H1 (cell line): ENCODE results near the gene JUN. TPM values are rescaled to one million over a fixed set of nuclear protein-coding genes. Genes with fewer than 3 reads are reported as not detected.
A peak's percentile ranks its signal among the peaks of the same experiment; 100 is the strongest.

Source experiments
- CTCF ChIA-PET: fragments of 300-600 bp; sonication (Branson Sonifier 250); formaldehyde crosslinking; loops from one replicate; lab custom pipeline; 2021; ENCODE audit not compliant: partially characterized antibody; lab: Charles Lee
- POLR2A ChIA-PET: fragments of 300-600 bp; sonication (Branson Sonifier 250); formaldehyde crosslinking; loops from one replicate; lab custom pipeline; 2021; ENCODE audit warnings: inconsistent platforms; ENCODE audit not compliant: partially characterized antibody; lab: Charles Lee
- DNase-seq, 2 experiments: peaks; one replicate each; pipeline versions ENCODE4 v3.0.0 to v3.0.0-alpha.2; 2010 to 2022; ENCODE audit warnings: low spot score in 2 of 2, low read depth in 1 of 2, mixed read lengths in 1 of 2
- FAIRE-seq: peaks from 2 replicates; lab custom pipeline; 2011; peaks lifted over from hg19 to GRCh38; lab: Jason Lieb, UNC
- H2AFZ ChIP-seq: 2 replicates; pipeline ENCODE4 v1.8.1; 2012; ENCODE audit warnings: low read length, inconsistent platforms
- H2AK5ac ChIP-seq: 2 replicates; pipeline ENCODE4 v1.6.1; 2013; ENCODE audit warnings: low read depth, low read length
- H2BK120ac ChIP-seq: replicated peaks from 2 replicates; pipeline ENCODE3; 2013; ENCODE audit warnings: low read depth, low read length, inconsistent platforms
- H2BK12ac ChIP-seq: 2 replicates; pipeline ENCODE4 v1.6.1; 2013; ENCODE audit warnings: low read depth, low read length
- H2BK15ac ChIP-seq: 2 replicates; pipeline ENCODE4 v1.6.1; 2013; ENCODE audit warnings: low read length
- H2BK20ac ChIP-seq: 2 replicates; pipeline ENCODE4 v1.6.1; 2013; ENCODE audit warnings: low read length
- H2BK5ac ChIP-seq: 2 replicates; pipeline ENCODE4 v1.6.1; 2013; ENCODE audit warnings: low read depth, low read length
- H3K14ac ChIP-seq: 2 replicates; pipeline ENCODE4 v1.6.1; 2013; ENCODE audit warnings: inconsistent platforms; ENCODE audit not compliant: insufficient read length
- H3K18ac ChIP-seq: 2 replicates; pipeline ENCODE4 v1.6.1; 2013; ENCODE audit warnings: low read length; ENCODE audit errors: extremely low read depth
- H3K23ac ChIP-seq: 2 replicates; pipeline ENCODE4 v1.6.1; 2013; ENCODE audit warnings: inconsistent platforms; ENCODE audit not compliant: insufficient read length
- H3K23me2 ChIP-seq: 2 replicates; pipeline ENCODE4 v1.6.1; 2013; ENCODE audit warnings: low read depth, low read length
- H3K27ac ChIP-seq: 2 replicates; pipeline ENCODE4 v1.6.1; 2011; ENCODE audit warnings: low read depth, low read length, inconsistent platforms
- H3K27me3 ChIP-seq, 4 experiments: replicated peaks in 1 of 4; 1 replicate in 1 of 4; 2 replicates in 3 of 4; pipeline versions ENCODE4 v1.6.1 to v1.8.1; 2011 to 2013; ENCODE audit warnings: low read length in 3 of 4, mild to moderate bottlenecking in 3 of 4, inconsistent platforms in 2 of 4, mixed read lengths in 2 of 4, moderate library complexity in 1 of 4; ENCODE audit not compliant: control insufficient read depth in 3 of 4, insufficient read depth in 3 of 4; ENCODE audit errors: extremely low read depth in 1 of 4
- H3K36me3 ChIP-seq, 4 experiments: 2 replicates each; pipeline versions ENCODE4 v1.6.1 to v1.8.1; 2011 to 2013; ENCODE audit warnings: mild to moderate bottlenecking in 4 of 4, low read length in 3 of 4, moderate library complexity in 2 of 4, control low read depth in 1 of 4, inconsistent platforms in 1 of 4; ENCODE audit not compliant: insufficient read depth in 4 of 4, control insufficient read depth in 2 of 4
- H3K4ac ChIP-seq: replicated peaks from 2 replicates; pipeline ENCODE3; 2013; ENCODE audit warnings: low read length, low read depth, mixed read lengths, inconsistent platforms; ENCODE audit not compliant: insufficient read length
- H3K4me1 ChIP-seq, 4 experiments: replicated peaks in 1 of 4; 1 replicate in 1 of 4; 2 replicates in 3 of 4; pipeline versions ENCODE4 v1.6.1 to v1.8.1; 2011 to 2013; ENCODE audit warnings: low read length in 3 of 4, inconsistent platforms in 2 of 4, mixed read lengths in 1 of 4; ENCODE audit not compliant: insufficient read depth in 4 of 4, control insufficient read depth in 3 of 4
- H3K4me2 ChIP-seq, 2 experiments: 2 replicates each; pipeline versions ENCODE4 v1.6.1 to v1.8.1; 2011 to 2013; ENCODE audit warnings: low read depth in 2 of 2, low read length in 2 of 2, control low read depth in 1 of 2, inconsistent platforms in 1 of 2, mild to moderate bottlenecking in 1 of 2; ENCODE audit not compliant: insufficient read depth in 1 of 2
- H3K4me3 ChIP-seq, 4 experiments: fragments of 200-600, 300-600 bp in 1 of 4; sonication (generic), shearing (Covaris generic), sonication (Bioruptor Twin) in 1 of 4; 2 replicates each; pipeline versions ENCODE4 v1.5.1 to v1.8.1; 2011 to 2016; ENCODE audit warnings: low read length in 4 of 4, low read depth in 3 of 4, control low read depth in 2 of 4, inconsistent platforms in 2 of 4, mild to moderate bottlenecking in 2 of 4, mixed read lengths in 1 of 4, moderate library complexity in 1 of 4; ENCODE audit not compliant: insufficient read depth in 2 of 4; ENCODE audit errors: extremely low read depth in 1 of 4
- H3K56ac ChIP-seq: replicated peaks from 2 replicates; pipeline ENCODE3; 2013; ENCODE audit warnings: low read depth, mild to moderate bottlenecking, mixed read lengths, low read length, inconsistent platforms; ENCODE audit not compliant: insufficient read length
- H3K79me1 ChIP-seq: 2 replicates; pipeline ENCODE4 v1.6.1; 2013; ENCODE audit warnings: low read depth, low read length, control low read depth
- H3K79me2 ChIP-seq, 2 experiments: 2 replicates each; pipeline versions ENCODE4 v1.6.1 to v1.8.1; 2012 to 2013; ENCODE audit warnings: low read length in 2 of 2, mild to moderate bottlenecking in 2 of 2, inconsistent platforms in 1 of 2; ENCODE audit not compliant: insufficient read depth in 2 of 2, control insufficient read depth in 1 of 2
- H3K9ac ChIP-seq, 4 experiments: replicated peaks in 1 of 4; 1 replicate in 1 of 4; 2 replicates in 3 of 4; pipeline versions ENCODE4 v1.6.1 to v1.8.1; 2011 to 2013; ENCODE audit warnings: low read depth in 3 of 4, low read length in 3 of 4, control low read depth in 2 of 4, mild to moderate bottlenecking in 2 of 4, moderate library complexity in 2 of 4, inconsistent platforms in 1 of 4; ENCODE audit errors: extremely low read depth in 1 of 4
- H3K9me3 ChIP-seq, 2 experiments: 2 replicates each; pipeline versions ENCODE4 v1.6.1 to v1.8.1; 2012 to 2013; ENCODE audit warnings: mild to moderate bottlenecking in 2 of 2, moderate library complexity in 2 of 2, control low read depth in 1 of 2, inconsistent platforms in 1 of 2, low read depth in 1 of 2, low read length in 1 of 2, mixed read lengths in 1 of 2; ENCODE audit not compliant: insufficient read depth in 2 of 2
- H4K20me1 ChIP-seq, 2 experiments: replicated peaks in 1 of 2; 2 replicates each; pipeline versions ENCODE3 to v1.8.1; 2011 to 2013; ENCODE audit warnings: inconsistent platforms in 2 of 2, low read length in 2 of 2, mild to moderate bottlenecking in 1 of 2; ENCODE audit not compliant: insufficient read depth in 2 of 2, control insufficient read depth in 1 of 2
- H4K5ac ChIP-seq: 2 replicates; pipeline ENCODE4 v1.6.1; 2013; ENCODE audit warnings: low read length, low read depth, mixed read lengths, inconsistent platforms; ENCODE audit not compliant: insufficient read length
- H4K8ac ChIP-seq: 2 replicates; pipeline ENCODE4 v1.8.0; 2013; ENCODE audit warnings: mild to moderate bottlenecking, moderate library complexity, low read length, inconsistent platforms; ENCODE audit not compliant: insufficient read depth; ENCODE audit errors: extremely low read depth
- H4K91ac ChIP-seq: replicated peaks from 2 replicates; pipeline ENCODE3; 2013; ENCODE audit warnings: low read length, mixed read lengths, inconsistent platforms; ENCODE audit not compliant: insufficient read length
- BACH1 ChIP-seq: IDR thresholded peaks from 2 replicates; pipeline ENCODE4 v1.6.1; 2012; ENCODE audit warnings: low read length, improper control_type of control experiment
- BRCA1 ChIP-seq: IDR thresholded peaks from 2 replicates; pipeline ENCODE4 v1.6.1; 2012; ENCODE audit warnings: low read depth, low read length, improper control_type of control experiment
- CBX8 ChIP-seq: fragments of 300-800, 300-1000 bp; sonication (generic); IDR thresholded peaks from 2 replicates; pipeline ENCODE4 v1.7.1; 2016; ENCODE audit warnings: low read depth, low read length, borderline replicate concordance
- HDAC2 ChIP-seq, 2 experiments: fragments of 300-600 bp in 1 of 2; sonication (generic) in 1 of 2; IDR thresholded peaks; 2 replicates each; pipeline ENCODE4 v1.6.1; 2011 to 2012; ENCODE audit warnings: low read depth in 2 of 2, low read length in 2 of 2, mild to moderate bottlenecking in 2 of 2, moderate library complexity in 2 of 2, borderline replicate concordance in 1 of 2, inconsistent platforms in 1 of 2
- KDM5A ChIP-seq: fragments of 200-600 bp; IDR thresholded peaks from 2 replicates; pipeline ENCODE4 v1.7.1; 2012; ENCODE audit warnings: mild to moderate bottlenecking, low read length, inconsistent platforms, mixed read lengths
- POU5F1 ChIP-seq: IDR thresholded peaks from 2 replicates; pipeline ENCODE4 v1.6.1; 2011; ENCODE audit warnings: low read depth, mild to moderate bottlenecking, low read length, moderate library complexity
- RNF2 ChIP-seq: fragments of 200-900, 300-1000 bp; sonication (generic); IDR thresholded peaks from 2 replicates; pipeline ENCODE4 v1.7.1; 2016; ENCODE audit warnings: borderline replicate concordance, low read depth, mild to moderate bottlenecking, antibody characterized with exemption, low read length; ENCODE audit not compliant: poor library complexity, severe bottlenecking; ENCODE audit errors: missing control alignments
- SRF ChIP-seq: IDR thresholded peaks from 2 replicates; pipeline ENCODE4 v1.6.1; 2011; ENCODE audit warnings: mild to moderate bottlenecking, low read depth, low read length, moderate library complexity
- TBP ChIP-seq: IDR thresholded peaks from 2 replicates; pipeline ENCODE4 v1.6.1; 2011; ENCODE audit warnings: low read depth, low read length, improper control_type of control experiment
- TCF12 ChIP-seq: IDR thresholded peaks from 2 replicates; pipeline ENCODE4 v1.6.1; 2011; ENCODE audit warnings: low read depth, mild to moderate bottlenecking, low read length
- WGBS, 2 experiments: shearing (Covaris generic) in 1 of 2; methylation state at CpG; one replicate each; pipeline versions ENCODE4 v1.1.6 to v1.1.7; 2013 to 2015; ENCODE audit warnings: low lambda C conversion rate in 2 of 2, mixed read lengths in 2 of 2, inconsistent platforms in 1 of 2, low coverage in 1 of 2, missing lambda C conversion rate in 1 of 2; ENCODE audit not compliant: insufficient replicate concordance in 2 of 2, insufficient coverage in 1 of 2, insufficient read length in 1 of 2; ENCODE audit errors: extremely low coverage in 1 of 2, missing lambda C conversion rate in 1 of 2; 5-methylcytosine and 5-hydroxymethylcytosine counted together
- polyA plus RNA-seq, 7 experiments: library from polyadenylated mRNA; depleted of rRNA in 3 of 7; stranded (reverse) in 5 of 7; unstranded in 2 of 7; fragments of >200 nt in 5 of 7; fragments of 200-250 nt in 2 of 7; gene quantifications; 1 replicate in 5 of 7; 2 replicates in 1 of 7; 4 replicates in 1 of 7; pipeline versions ENCODE4 v1.2.1 to v1.2.3, GENCODE V29; 2011 to 2013; ENCODE audit warnings: missing spikeins in 2 of 7, mixed read lengths in 2 of 7
- total RNA-seq: library from RNA; stranded (reverse); fragmentation: NEBNext Ultra II Directional; extraction: Animal tissue kit (Norgen Biotek cat#: 25700); gene quantifications from 2 replicates; pipeline ENCODE4 v1.2.1, GENCODE V29; 2021

JUN gene
- total and polyA plus RNA-seq, 2 of the 8 experiments (the other 6 are each of a cell fraction or from before 2014, with no cell fraction given), result 4.4 to 10.9 TPM

- FAIRE-seq, result no peak
- CTCF ChIA-PET, result interaction anchor here (0.6 to 3.0 kb wide), 7 partner anchors 9 to 920 kb away, joined by 3 to 11 read pairs (median 4); no protein-coding TSS in a partner anchor
- Histone ChIP-seq H3K23ac (no peak overlapping the region), H4K5ac (no peak overlapping the region), H3K4ac (peak overlapping the region; percentile 54), H4K20me1 (peaks cover 0 to 12% of the 10 kb centered on the region in 2 experiments), H3K9me3 (no peaks in the 10 kb centered on the region), H3K4me2 (peak overlapping the region; percentile 94 to 97), H3K4me3 (peak overlapping the region; percentile 54 to 75 (median 66); a peak in 7 of 8 replicates), H2BK20ac (no peak overlapping the region), H2AFZ (peak overlapping the region; percentile 37; the same call in 1 of the 2 replicates), H3K14ac (no peak overlapping the region), H2BK5ac (no peak overlapping the region), H2BK120ac (no peak overlapping the region), H4K8ac (peak overlapping the region; percentile 11), H3K79me1 (no peaks in the 10 kb centered on the region; the same call in 1 of the 2 replicates), H3K4me1 (peaks cover 0 to 15% (median 2%) of the 10 kb centered on the region in 4 experiments; a peak in 5 of 7 replicates), H3K18ac (no peak overlapping the region), H2AK5ac (no peak overlapping the region), H3K79me2 (peaks cover 0 to 8% of the 10 kb centered on the region in 2 experiments; a peak in 1 of 4 replicates), H3K27me3 (peaks cover 7 to 37% (median 22%) of the 10 kb centered on the region in 4 experiments; a peak in 6 of 7 replicates), H3K36me3 (no peaks in the 10 kb centered on the region), H3K27ac (no peak overlapping the region), H2BK15ac (no peak overlapping the region), H3K23me2 (peaks cover 33% of the 10 kb centered on the region), H2BK12ac (0 out of 2 replicates have a peak overlapping the region, but pooled peaks have one; percentile 90), H4K91ac (no peak overlapping the region), H3K56ac (no peak overlapping the region), H3K9ac (no peak overlapping the region; a peak in 2 of 7 replicates)
- DNase-seq, result peak in 1 of 2 experiments; percentile 57
- WGBS, 2 experiments, result 7% methylated on average over 30 of the region's 32 CpGs; no CpG with 5 or more reads in 1 of the 2 experiments
- POLR2A ChIA-PET, result interaction anchor here (0.6 to 1.9 kb wide), 2 partner anchors 9 to 69 kb away, joined by 3 to 9 read pairs; no protein-coding TSS in a partner anchor
- TF ChIP-seq RNF2, result peak; percentile 13
- no peak for TF ChIP-seq TBP
- 0 out of 4 replicates have a peak, but pooled peaks of 1 of the 2 experiments have one; percentile 10 for TF ChIP-seq HDAC2 (IDR thresholded peaks at IDR 0.05; ENCODE audit: borderline replicate concordance in 1 of 2, low read depth in 2 of 2, low read length in 2 of 2)
- TF ChIP-seq BRCA1, result no peak
- TF ChIP-seq BACH1, result 0 out of 2 replicates have a peak, but pooled peaks have one; percentile 22
- TF ChIP-seq SRF, result no peak
- no peak for TF ChIP-seq TCF12
- TF ChIP-seq CBX8, result no peak
- TF ChIP-seq KDM5A, result no peak
- no peak for TF ChIP-seq POU5F1
These were observed 2.2 kb downstream of the JUN start for GRCh38 chr1:58781541-58782177.
